Prostate gland (tissue), 2 donors: ENCODE data around the gene ZNF263. TPM values are rescaled to one million over a fixed set of nuclear protein-coding genes. Genes with fewer than 3 reads are reported as not detected.

Source experiments
- DNase-seq: peaks from one replicate; pipeline ENCODE4 v3.0.0-alpha.2; 2019; ENCODE audit warnings: low spot score
- H3K27ac ChIP-seq, 2 donors: fragments of 200-600 bp; sonication (generic); 2 replicates each; pipeline ENCODE4 v1.5.1; 2017 to 2019
- H3K27me3 ChIP-seq: fragments of 200-600 bp; sonication (generic); replicated peaks from 2 replicates; pipeline ENCODE4 v1.5.1; 2019; ENCODE audit not compliant: insufficient read depth
- H3K36me3 ChIP-seq, 2 donors: fragments of 200-600 bp; sonication (generic); 1 replicate in 1 of 2; 2 replicates in 1 of 2; pipeline versions ENCODE4 v1.5.1 to v1.8.1; 2017 to 2019
- H3K4me1 ChIP-seq: fragments of 200-600 bp; sonication (generic); replicated peaks from 2 replicates; pipeline ENCODE4 v1.5.1; 2019
- H3K4me3 ChIP-seq, 2 donors: fragments of 200-600 bp; sonication (generic); 2 replicates each; pipeline ENCODE4 v1.5.1; 2017 to 2019
- H3K9me3 ChIP-seq: fragments of 200-600 bp; sonication (generic); 2 replicates; pipeline ENCODE4 v1.5.1; 2017
- CTCF ChIP-seq, 4 experiments: fragments of 200-600 bp in 2 of 4; fragments of 450-650 bp in 2 of 4; sonication (generic) in 2 of 4; IDR thresholded peaks; 1 replicate in 3 of 4; 2 replicates in 1 of 4; pipeline ENCODE4 v1.5.1; 2016 to 2019; ENCODE audit warnings: antibody characterized with exemption in 4 of 4, mild to moderate bottlenecking in 2 of 4, moderate library complexity in 2 of 4
- POLR2A ChIP-seq: fragments of 450-650 bp; IDR thresholded peaks from one replicate; pipeline ENCODE4 v1.6.1; 2016; ENCODE audit warnings: antibody characterized with exemption, mild to moderate bottlenecking
- POLR2AphosphoS5 ChIP-seq: sonication (generic); formaldehyde crosslinking; IDR thresholded peaks from one replicate; pipeline ENCODE4 v1.6.1; 2017; ENCODE audit warnings: antibody characterized with exemption
- WGBS: methylation state at CpG from one replicate; pipeline ENCODE4 v1.1.5; 2018; 5-methylcytosine and 5-hydroxymethylcytosine counted together
- intact Hi-C: fragments of 100-400 bp; cut with DNase I; formaldehyde crosslinking; loops from one replicate; pipeline ENCODE4 v1.14.2; 2022
- total RNA-seq, 2 donors: library from RNA; depleted of rRNA; stranded (reverse); fragments of >200 nt; gene quantifications; one replicate each; pipeline ENCODE4 v1.1.0, GENCODE V29; 2016

ZNF263 gene
- total RNA-seq, 2 donors from 2014 or later = 51.2 to 88.8 TPM

GRCh38 chr16:3235856-3236669, 47.2 kb upstream of the ZNF263 start:
- no peak for TF ChIP-seq POLR2AphosphoS5
- no peak for TF ChIP-seq CTCF (IDR thresholded peaks at IDR 0.05)
- no peak for TF ChIP-seq POLR2A
- H3K36me3 ChIP-seq = peaks cover 5 to 7% of the 10 kb centered on the region in 2 donors
- 82% methylated on average over 28 of the region's 29 CpGs for WGBS
- no peak overlapping the region for H3K4me3 ChIP-seq
- H3K4me1 ChIP-seq = peaks cover 3% of the 10 kb centered on the region
- no peak overlapping the region for H3K27ac ChIP-seq
- H3K27me3 ChIP-seq = no peaks in the 10 kb centered on the region
- peak; percentile 6 for DNase-seq
- intact Hi-C loops = loop anchor here (1.0 kb wide), 1 partner anchor 46 kb away; no protein-coding TSS in a partner anchor
- H3K9me3 ChIP-seq = no peaks in the 10 kb centered on the region

GRCh38 chr16:3241761-3242160, 41.5 kb upstream of the ZNF263 start:
- intact Hi-C loops = no loop called here

GRCh38 chr16:3242709-3243108, 40.6 kb upstream of the ZNF263 start:
- DNase-seq = no peak
- Histone ChIP-seq H3K4me1 (no peaks in the 10 kb centered on the region), H3K27me3 (no peaks in the 10 kb centered on the region), H3K36me3 (no peaks in the 10 kb centered on the region), H3K4me3 (no peak overlapping the region), H3K9me3 (no peaks in the 10 kb centered on the region), H3K27ac (no peak overlapping the region)
- 88% methylated on average over 11 of the region's 11 CpGs for WGBS
- intact Hi-C loops = no loop called here
- TF ChIP-seq POLR2AphosphoS5 = no peak
- TF ChIP-seq CTCF (IDR thresholded peaks at IDR 0.05) = no peak
- TF ChIP-seq POLR2A = no peak

More at GRCh38 chr16:3241761-3242160, 41.5 kb upstream of the ZNF263 start:
- WGBS = 77% methylated on average over 5 of the region's 5 CpGs
- H3K4me1 ChIP-seq = no peaks in the 10 kb centered on the region
- no peaks in the 10 kb centered on the region for H3K9me3 ChIP-seq
- no peaks in the 10 kb centered on the region for H3K36me3 ChIP-seq
- no peak for TF ChIP-seq CTCF (IDR thresholded peaks at IDR 0.05)
- TF ChIP-seq POLR2A = no peak
- no peak for TF ChIP-seq POLR2AphosphoS5
- H3K27me3 ChIP-seq = no peaks in the 10 kb centered on the region
- no peak overlapping the region for H3K4me3 ChIP-seq
- no peak overlapping the region for H3K27ac ChIP-seq
- DNase-seq = no peak

- H3K4me3 ChIP-seq = no peak overlapping the region
- WGBS = 76% methylated on average over 6 of the region's 6 CpGs
- no peak for DNase-seq
- intact Hi-C loops = no loop called here
- H3K4me1 ChIP-seq = no peaks in the 10 kb centered on the region
- no peaks in the 10 kb centered on the region for H3K27me3 ChIP-seq
- TF ChIP-seq POLR2AphosphoS5 (no peak), POLR2A (no peak), CTCF (IDR thresholded peaks at IDR 0.05) (no peak)
- no peaks in the 10 kb centered on the region for H3K9me3 ChIP-seq
- no peak overlapping the region for H3K27ac ChIP-seq
- no peaks in the 10 kb centered on the region for H3K36me3 ChIP-seq
Measured at GRCh38 chr16:3243882-3244281, 39.4 kb upstream of the ZNF263 start.

GRCh38 chr16:3246002-3246401, 37.3 kb upstream of the ZNF263 start:
- H3K4me3 ChIP-seq = no peak overlapping the region
- intact Hi-C loops = no loop called here
- no peaks in the 10 kb centered on the region for H3K36me3 ChIP-seq
- TF ChIP-seq POLR2AphosphoS5 (no peak), POLR2A (no peak)
- DNase-seq = no peak
- H3K27me3 ChIP-seq = no peaks in the 10 kb centered on the region
- 74% methylated on average over 7 of the region's 7 CpGs for WGBS
- no peak overlapping the region for H3K27ac ChIP-seq
- no peaks in the 10 kb centered on the region for H3K4me1 ChIP-seq
- no peaks in the 10 kb centered on the region for H3K9me3 ChIP-seq
